ENCODE measurements around the gene USP6.
"Not testable (repeated sequence)": the region's sequence is repeated elsewhere in the genome, so short reads cannot be mapped to it uniquely, and the experiment has no call there.

Gene USP6

DNA sequence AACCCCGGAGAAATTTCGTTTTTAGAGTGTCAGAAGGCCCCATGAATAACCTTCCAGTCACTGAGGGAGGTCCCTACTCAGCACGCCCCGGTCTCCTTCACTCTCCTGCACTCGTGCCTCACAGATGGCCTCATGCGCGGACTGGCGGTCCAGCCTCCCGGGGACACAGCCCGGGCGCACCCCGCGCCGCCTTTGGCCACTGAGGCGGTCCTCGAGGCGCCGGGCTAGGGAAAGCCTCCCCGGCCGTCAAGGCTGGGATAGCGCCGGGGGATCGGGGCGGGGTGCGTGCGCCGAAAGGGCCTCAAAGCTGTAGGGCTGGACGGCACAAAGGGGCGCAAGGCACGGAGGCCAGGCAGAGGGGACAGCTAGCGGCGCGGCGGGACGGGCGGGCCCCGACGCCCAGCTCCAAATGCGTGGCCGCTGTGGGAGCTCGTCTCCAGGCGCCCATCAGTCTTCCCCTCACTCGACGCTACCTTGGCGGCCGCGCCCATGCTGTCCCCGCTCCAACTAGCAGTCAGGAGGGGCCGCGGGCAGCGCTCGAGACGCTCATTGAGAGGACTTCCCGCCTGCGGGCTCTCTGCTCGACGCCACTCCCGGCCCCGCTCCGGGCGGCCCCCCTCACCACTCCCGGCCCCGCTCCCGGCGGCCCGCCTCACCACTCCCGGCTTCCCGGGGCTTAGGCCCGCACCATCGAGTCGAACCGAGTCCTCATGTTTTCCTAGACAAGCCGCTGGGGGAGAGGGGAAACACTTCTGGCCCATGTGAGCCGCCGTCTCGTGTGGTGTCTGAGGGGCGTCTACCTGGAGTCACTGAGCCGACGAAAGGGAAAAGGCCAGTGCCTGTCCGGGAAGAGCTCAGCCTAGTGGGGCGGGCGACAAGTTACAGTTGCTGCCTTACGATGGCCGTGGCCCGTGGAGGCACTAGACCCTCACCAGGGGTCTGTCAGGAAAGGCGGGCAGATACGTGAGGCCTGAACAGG, at the start of gene USP6:
Gene USP6, plus strand, starts transcription at position 360 of the 979 bp plus-strand sequence. CDS start 14,336 bp downstream, outside the sequence.
- DNase-seq (ENCODE audit: low read depth): no peak

DNA sequence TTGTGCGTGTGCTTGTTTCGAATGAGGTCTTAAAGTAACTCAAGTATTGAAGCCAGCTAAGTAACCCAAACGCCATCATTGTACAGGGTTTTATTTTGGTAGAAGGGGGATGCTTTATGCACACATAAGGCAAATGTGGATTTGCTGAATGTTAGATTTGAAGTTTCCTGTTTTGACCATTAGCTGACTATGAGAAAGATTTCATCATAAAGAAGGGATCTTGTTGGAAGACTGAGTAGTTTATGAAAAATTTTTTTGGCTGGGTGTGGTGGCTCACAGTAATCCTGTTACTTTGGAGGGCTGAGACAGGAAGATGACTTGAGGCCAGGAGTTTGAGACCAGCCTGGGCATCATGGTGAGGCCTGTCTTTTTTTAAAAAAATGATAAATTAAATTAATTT, 47.6 kb upstream of the USP6 start:
- DNase-seq (ENCODE audit: low read depth): no peak

DNA sequence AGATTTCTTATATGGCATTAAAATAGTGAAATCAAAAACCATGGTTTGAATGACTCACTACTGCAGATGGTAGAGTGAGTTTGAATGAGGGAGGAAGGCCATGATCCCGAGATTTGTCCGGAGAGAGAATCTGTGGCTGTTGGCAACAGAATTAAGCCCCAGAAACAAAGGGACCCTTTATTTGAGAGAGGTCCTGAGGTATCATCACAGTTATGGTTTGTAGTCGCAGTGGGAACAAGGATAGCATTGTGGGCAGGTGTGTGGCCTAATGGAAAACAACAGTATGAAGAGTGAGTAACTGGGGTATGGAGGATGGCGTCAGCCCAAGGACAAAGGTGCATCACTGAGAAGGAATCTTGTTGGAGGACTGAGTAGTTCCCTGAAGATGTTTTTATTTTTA, 46.1 kb upstream of the USP6 start:
- no peak for DNase-seq (ENCODE audit: low read depth)

DNA sequence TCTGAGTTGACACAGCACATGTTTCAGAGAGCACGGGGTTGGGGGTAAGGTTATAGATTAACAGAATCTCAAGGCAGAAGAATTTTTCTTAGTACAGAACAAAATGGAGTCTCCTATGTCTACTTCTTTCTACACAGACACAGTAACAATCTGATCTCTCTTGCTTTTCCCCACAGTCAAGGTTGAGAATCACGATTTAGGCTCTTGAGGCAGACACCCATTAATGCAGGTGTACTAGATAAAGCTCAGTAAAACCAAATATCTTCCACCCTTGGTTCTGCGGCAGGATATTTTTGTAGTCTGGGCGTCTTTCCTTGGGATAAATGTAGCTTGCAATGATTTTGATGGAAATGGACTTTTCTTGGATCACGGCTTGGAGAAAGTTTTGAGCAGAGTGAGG, 40.4 kb upstream of the USP6 start:
- not testable (repeated sequence) for DNase-seq (ENCODE audit: low read depth)

DNA sequence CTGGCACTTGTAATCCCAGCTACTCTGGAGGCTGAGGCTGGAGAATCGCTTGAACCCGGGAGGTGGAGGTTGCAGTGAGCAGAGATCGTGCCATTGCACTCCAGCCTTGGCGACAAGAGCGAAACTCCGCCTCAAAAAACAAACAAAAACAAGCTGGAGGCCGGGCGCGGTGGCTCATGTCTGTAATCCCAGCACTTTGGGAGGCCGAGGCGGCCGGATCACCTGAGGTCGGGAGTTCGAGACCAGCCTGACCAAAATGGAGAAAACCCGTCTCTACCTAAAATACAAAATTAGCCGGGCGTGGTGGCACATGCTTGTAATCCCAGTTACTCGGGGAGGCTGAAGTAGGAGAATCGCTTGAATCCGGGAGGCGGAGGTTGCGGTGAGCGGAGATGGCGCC, 38.6 kb upstream of the USP6 start:
- not testable (repeated sequence) for DNase-seq (ENCODE audit: low read depth)

DNA sequence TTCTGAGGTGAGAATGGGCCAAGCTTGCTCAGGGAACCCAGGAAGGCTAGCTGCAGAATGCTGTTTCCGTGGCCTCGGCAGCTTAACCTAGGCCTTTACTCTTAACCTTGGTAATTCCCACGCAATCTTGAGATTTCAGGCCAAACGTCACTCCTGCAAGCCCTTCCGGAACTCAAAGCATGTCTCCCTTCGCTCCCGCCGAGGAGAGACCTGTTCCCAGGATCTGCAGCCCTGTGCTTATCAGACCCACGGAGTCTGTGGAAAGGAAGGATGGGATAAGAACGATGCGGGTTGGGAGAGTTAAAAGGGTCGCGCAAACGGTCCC, 38.1 kb upstream of the USP6 start:
- DNase-seq (ENCODE audit: low read depth): no peak

DNA sequence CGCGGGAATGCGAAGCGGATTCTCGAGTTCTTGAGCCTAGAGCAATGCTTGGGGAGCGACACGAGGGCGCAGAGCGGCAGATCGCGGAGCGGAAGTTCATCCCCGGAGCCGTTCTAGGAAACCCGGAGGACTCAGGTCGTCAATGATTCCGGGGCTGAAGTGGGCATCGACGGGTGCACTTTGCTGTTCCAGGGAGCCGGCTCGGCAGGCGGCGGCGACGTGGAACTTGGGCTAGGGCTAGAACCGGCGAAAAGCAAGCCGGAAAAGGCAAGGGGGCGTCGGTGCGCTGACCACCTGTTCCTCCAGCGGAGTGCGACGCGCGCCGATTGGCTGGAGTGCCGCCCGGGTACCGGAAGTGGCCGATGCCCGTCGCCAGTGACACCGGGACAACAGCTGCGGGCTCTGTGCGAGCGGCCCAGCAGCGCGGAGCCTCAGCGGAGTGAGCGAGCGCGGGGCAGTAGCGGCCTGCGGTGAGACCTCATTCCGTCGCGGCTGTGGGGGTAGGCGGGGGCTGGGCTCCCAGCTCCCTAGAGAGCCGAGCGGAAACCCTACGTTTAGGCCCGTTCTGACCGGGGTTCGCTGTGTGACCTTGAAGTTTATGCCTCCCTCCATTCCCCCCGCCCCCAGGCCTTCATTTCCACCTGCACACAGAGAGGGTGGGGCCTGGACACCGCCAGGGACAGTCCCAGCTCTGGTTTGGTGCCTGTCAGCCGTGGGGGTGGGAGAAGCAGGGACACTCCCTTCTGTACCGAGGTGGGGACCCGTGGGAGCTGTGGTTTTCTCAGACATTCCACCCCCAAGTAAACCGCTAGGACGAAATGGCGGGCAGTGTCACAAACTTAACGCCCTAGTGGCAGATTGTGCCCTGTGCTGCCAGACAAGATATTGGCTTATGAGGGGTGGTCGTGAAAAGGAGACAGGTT, 37.5 kb upstream of the USP6 start, which contains the start of gene ZFP3:
Gene ZFP3, plus strand, starts transcription at position 362 of the 923 bp plus-strand sequence. CDS start 13,038 bp downstream, outside the sequence.
- DNase-seq (ENCODE audit: low read depth): peak; percentile 65

DNA sequence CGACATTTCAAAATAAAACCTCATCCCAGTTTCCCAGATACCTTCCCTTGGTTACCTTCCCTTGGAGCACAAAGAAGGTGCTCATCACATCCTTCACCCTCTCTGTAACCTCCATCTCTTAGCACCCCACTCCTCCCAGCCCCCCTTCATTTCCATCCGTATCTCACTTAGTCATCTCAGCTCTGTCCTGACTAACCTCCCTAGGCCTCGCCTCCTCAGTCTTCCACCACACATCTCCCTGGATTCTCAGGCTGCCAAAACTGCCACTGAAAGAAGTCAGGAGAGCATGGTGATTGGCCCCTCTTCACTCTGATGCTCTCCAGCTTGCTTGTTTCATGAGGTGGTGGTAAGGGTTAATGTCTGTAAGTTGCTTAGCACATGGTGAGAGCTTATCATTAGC, 35.2 kb upstream of the USP6 start:
- DNase-seq (ENCODE audit: low read depth): no peak

DNA sequence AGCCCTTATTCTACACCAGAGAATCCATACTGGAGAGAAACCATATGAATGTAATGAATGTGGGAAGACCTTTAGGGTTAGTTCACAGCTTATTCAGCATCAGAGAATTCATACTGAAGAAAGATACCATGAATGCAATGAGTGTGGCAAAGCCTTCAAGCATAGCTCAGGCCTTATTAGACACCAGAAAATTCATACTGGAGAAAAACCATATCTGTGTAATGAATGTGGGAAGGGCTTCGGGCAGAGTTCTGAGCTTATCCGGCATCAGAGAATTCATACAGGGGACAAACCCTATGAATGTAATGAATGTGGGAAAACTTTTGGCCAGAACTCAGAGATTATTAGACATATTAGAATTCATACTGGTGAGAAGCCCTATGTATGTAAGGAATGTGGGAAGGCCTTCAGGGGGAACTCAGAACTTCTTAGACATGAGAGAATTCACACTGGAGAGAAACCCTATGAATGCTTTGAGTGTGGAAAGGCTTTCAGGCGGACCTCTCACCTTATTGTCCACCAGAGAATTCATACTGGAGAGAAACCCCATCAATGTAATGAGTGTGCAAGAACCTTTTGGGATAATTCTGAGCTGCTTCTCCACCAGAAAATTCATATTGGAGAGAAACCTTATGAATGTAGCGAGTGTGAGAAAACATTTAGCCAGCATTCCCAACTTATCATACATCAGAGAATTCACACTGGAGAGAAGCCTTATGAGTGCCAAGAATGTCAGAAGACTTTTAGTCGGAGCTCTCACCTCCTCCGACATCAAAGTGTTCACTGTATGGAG, 23.4 kb upstream of the USP6 start:
- no peak for DNase-seq (ENCODE audit: low read depth)

DNA sequence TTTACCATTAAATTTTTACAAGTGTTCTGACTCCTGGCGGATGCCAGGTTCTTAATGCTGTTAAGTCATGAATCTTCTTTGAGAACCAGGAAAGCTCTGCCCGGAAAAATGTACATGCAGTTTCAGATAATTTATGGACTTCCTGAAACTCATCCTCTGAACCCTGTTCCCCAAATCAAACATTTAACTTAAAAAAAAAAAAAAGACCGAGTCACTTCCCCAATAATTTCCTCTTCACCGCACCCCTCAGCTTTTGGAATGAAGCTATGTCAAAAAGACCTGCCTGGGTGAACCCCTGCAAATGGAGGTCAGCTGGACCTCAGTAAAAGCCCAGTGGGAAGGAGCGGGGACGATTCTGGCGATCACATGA, 19.1 kb upstream of the USP6 start:
- no peak for DNase-seq (ENCODE audit: low read depth)

DNA sequence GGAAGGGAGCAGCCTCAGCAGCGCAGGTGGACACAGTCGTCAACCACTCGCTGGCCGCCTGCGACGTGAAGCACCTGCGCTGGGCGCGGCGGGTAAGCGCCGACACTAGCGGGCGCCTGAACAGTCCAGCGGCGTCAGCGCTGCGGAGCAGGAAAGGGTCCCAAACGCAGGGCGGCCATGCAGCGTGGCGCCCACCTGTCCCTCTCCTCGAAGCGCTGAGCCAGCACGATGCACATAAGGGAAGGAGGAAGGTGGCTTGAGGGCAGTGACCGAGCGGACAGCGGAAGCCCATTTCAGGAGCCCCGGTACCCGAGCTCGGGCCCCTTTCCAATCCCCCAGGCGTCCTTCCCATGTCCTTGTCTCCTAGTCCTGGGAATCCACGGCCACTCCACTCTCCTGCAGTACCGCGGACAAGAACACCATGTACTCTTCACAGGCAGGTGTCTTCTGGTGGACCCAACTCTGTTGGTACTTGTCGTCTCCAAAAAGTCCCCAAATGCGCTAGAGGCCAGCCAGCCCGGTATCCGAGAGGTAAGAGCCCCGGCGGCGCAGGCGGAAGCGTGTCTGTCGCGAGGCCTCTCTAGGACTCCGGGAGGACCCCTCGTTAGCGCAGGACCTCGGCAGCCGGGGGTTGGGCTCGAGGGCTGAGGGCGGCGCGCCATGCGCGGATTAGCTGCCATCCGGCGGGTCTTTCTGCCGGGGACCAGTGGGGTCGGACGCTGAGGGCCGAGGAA, 18.6 kb upstream of the USP6 start:
- DNase-seq (ENCODE audit: low read depth): peak; percentile 21

DNA sequence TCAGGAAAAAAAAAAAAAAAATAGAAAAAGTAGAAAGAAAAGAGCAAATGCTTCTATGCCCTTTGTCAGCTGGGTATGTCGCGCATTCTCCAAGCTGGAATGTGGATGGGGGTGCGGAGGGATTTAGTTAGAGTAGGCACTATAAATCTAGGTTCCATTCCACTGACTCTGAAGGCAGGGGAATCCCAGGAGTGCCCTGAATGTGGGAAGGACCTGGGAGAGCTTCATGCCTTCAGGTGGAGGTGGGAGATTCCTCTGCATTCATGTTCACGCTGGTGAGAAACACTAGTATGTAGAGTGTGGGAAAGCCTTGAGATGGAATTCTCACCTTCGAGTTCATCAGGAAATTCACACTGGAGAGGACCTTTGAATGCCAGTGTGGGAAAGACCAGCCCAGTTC, 16.6 kb upstream of the USP6 start:
- no peak for DNase-seq (ENCODE audit: low read depth)

DNA sequence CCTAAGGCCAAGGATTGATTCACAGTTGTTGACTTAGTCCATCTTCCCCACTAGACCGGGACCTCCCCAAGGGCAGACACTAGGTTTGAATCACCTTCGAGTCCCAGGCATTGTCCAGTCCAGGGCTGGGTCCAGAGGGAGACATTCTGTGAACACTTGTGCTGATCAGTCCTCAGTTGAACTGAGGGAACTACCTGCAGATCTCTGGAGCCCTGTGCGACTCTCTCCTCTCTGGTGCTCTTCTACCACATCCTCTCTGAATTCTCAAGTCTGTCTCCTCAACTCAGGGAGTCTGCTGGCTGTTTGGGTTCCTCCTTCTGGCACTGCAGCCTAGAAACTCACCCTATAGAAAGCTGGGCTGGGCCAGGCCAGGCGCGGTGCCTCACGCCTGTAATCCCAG, 15.0 kb upstream of the USP6 start:
- no peak for DNase-seq (ENCODE audit: low read depth)

DNA sequence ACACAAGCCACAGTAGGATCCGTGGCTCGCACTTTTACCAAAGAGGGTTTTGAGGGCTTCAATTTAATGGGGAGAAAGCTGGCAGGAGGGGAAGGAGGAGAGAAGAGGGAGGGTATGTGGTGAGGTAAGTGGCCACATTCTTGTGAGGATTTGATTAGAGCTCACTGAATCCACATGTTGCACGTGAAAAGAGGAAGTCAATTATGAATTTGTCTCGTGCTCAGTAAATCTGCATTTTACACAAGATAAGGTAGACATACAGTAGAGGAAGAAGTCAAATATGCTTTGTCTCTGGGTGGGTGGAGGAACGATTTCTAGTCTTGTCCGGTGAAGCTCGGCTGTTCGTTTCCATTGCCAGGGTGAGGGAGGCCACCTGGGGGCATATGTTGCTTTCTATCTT, 5.0 kb upstream of the USP6 start:
- DNase-seq (ENCODE audit: low read depth): no peak

DNA sequence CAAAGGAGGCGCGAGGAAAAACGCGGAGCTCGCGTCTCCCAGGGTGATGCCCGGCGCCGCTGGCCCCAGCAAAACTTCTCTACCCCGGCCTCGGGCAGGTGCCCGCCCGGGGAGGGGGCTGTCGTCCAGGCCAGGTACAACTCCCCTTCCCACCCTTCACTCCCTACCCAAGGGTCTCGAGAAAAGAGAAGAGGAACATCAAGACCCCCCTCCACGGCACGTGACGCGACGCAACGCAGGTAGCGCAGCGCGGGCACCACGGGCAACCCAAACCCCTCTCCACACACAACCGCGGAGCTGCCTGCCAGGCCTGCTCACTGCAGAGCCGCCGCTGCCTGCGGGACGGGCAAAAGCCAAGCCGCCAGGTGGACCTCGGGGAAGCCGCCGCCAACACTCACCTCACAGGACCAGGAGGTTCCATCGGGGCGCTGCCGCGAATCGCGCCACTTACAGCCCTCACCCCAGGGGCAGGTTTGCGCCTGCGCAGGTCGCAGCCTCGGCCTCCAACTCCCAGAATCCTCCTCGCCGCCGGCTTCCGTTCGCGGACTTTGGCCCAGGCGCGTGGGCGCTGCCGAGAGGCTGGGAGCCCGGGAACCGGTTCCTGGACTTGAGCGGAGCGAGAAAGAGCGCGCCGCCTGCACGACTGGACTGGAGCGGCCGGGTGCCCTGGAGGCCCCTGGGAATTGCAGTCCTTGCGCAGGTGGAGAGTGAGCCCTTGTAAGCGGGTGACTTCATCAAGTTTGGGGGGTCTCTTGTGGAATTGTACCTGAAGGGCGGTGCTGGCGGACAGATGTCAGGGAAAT, 4.2 kb upstream of the USP6 start, which contains the start of gene ZNF232:
Gene ZNF232, minus strand, starts transcription at position 477 of the 803 bp plus-strand sequence. Its CDS starts 56 bp downstream, at position 421.
- peak; percentile 82 for DNase-seq (ENCODE audit: low read depth)

DNA sequence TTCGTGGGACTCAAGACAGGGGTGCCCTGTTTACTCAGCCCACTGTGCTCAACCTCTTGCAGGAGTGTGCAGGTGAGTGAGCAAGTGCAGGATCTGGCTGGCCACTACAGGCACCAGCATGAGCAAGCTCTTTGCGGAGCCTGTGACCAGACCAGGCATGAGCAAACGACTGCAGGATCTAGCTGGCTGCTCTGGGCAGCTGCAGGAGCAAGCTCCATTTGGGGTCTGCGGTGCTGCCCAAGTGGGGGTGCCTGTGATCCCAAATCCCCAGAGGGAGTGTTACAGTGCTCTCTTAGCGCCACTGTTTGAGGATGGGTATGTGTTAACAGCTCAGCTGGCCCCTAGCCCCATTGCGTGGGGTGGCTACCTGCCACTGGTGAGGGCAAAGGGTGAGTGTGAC, 2.4 kb downstream of the USP6 start:
- DNase-seq (ENCODE audit: low read depth): no peak

DNA sequence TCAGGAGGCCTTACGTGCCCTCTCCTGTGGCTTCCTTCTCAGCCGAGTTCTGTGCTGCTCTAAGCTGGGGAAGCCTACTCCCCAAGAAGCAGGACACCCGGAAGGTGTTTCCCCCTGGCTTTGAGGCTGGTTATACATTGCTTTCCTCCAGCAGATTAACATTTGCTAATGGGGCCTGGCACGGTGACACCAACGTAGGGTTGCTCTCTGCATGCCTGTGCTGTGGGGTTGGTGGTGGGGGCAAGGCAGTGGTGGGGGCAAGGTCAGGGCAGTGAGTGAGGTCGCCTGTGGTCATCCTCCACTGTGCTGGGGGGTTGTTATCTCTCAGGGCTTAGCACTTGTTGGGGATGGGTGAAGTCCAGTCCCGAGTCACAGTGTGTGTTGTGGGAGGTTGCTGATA, 4.2 kb downstream of the USP6 start:
- DNase-seq (ENCODE audit: low read depth): no peak

DNA sequence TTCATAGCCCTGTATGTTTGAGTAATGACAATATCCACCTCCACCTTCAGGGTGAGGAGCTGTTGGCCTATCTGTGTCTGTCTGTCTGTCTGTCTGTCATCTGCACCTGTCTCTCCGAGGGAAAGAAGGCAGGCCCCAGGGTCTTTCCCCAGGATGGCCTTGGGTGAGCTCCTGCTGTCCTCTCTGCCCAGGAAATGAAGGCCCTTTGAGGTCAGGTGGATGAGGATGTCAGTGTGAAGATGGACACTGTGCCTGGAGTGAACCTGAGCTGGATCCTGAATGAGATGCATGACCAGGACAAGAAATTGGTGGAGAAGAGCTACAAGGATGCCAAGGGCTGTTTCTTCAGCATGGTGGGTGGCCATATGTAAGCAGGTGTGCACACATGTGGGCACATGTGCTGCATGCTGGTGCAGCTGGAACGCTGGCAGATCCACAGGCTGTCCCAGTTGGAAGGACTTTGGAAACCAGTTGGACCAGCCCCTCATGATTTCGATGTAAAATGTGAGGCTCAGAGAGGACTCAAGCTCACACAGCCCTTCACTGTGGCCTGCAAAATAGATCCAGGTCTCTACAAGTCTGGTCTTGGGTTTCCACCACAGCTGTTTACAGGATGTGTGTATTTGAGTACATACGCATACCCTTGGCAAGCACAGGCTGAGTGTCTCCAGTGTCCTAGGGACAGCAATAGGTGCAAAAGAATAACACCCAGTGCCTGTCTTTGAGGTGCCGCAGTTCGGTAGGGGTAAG, 4.8 kb downstream of the USP6 start:
- DNase-seq (ENCODE audit: low read depth): not testable (repeated sequence)

DNA sequence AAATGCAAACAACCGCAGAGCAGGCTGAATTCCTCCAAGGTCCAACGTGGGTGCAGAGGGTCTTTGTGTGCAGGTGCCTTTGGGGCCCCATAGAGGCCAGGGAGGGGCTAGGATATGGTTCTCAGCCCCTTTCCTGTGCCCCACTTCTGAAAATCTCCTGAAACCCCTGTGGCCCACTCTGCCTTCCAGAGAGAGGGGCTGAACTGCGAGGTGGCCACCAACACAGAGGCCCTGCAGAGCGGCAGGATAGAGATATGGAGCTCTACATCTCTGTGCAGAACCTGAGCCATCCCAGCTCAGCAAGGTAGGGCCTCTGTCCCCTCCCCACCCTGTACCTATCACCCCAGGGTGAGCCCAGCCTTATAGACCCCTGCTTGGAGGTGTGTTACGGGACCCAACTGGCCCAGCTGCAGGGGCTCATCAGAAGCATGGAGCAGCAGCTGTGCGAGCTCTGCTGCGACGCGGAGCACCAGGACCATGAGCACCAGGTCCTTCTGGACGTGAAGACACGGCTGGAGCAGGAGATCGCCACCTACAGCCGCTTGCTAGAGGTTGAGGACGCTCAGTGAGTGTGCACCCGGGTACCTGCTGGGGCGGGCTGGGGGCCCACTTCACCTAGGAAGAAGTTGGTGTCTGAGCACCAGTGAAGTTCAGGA, 5.5 kb downstream of the USP6 start:
- no peak for DNase-seq (ENCODE audit: low read depth)

Measured in stimulated activated CD8-positive, alpha-beta memory T cell treated with anti-CD3 and anti-CD28 coated beads, Interleukin-12 subunit alpha, Interleukin-12 subunit beta, amount 100 ng/mL, for 4 hours (primary cell).